ENCODE data around the gene PRODH. TPM values are rescaled to one million over a fixed set of nuclear protein-coding genes. Genes with fewer than 3 reads are reported as not detected.
"Not testable (repeated sequence)": the region's sequence is repeated elsewhere in the genome, so short reads cannot be mapped to it uniquely, and the experiment has no call there.

Gene PRODH, protein sequence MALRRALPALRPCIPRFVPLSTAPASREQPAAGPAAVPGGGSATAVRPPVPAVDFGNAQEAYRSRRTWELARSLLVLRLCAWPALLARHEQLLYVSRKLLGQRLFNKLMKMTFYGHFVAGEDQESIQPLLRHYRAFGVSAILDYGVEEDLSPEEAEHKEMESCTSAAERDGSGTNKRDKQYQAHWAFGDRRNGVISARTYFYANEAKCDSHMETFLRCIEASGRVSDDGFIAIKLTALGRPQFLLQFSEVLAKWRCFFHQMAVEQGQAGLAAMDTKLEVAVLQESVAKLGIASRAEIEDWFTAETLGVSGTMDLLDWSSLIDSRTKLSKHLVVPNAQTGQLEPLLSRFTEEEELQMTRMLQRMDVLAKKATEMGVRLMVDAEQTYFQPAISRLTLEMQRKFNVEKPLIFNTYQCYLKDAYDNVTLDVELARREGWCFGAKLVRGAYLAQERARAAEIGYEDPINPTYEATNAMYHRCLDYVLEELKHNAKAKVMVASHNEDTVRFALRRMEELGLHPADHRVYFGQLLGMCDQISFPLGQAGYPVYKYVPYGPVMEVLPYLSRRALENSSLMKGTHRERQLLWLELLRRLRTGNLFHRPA
- total RNA-seq (2014; rRNA removed; shearing (Covaris generic)): 0.45 and 0.55 TPM in 2 replicates
- polyA plus RNA-seq (2015; cell fraction: cytosol; rRNA removed): 0.40 and 0.90 TPM in 2 replicates
- polyA plus RNA-seq (2015; cell fraction: nucleus; rRNA removed): 4.3 and 12.1 TPM in 2 replicates

DNA sequence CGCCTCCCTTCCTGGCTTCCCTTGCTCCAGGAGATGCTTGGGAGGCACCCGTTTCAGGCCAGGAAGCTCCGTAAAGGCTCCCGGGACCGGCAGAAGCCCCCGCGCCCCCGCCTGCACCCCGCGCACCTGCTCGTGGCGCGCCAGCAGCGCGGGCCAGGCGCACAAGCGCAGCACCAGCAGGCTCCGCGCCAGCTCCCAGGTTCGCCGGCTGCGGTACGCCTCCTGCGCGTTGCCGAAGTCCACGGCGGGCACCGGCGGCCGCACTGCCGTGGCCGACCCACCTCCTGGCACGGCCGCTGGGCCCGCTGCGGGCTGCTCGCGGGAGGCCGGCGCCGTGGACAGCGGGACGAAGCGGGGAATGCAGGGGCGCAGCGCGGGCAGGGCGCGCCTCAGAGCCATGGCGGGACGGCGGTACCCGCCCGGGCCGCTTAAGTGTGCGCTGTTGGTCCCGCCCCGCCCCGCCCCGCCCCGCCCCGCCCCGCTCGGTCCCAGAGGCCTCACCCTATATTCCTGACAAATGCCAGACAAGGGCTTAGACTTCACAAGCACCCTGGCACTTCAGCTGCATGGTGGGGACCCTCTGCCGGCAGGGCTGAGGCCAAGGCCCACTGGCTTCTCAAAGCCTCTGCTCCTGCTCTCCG lies at the start of gene PRODH:
Gene PRODH, minus strand, starts transcription at position 405 of the 641 bp plus-strand sequence. Its CDS starts 6 bp downstream, at position 399.
- DNase-seq (ENCODE audit: low read depth, low spot score): no peak
- in situ Hi-C loops (cut with HindIII; ENCODE audit: low pct_unique_long_range_greater_than_20kb, low sequenced_read_pairs): no loop called here

DNA sequence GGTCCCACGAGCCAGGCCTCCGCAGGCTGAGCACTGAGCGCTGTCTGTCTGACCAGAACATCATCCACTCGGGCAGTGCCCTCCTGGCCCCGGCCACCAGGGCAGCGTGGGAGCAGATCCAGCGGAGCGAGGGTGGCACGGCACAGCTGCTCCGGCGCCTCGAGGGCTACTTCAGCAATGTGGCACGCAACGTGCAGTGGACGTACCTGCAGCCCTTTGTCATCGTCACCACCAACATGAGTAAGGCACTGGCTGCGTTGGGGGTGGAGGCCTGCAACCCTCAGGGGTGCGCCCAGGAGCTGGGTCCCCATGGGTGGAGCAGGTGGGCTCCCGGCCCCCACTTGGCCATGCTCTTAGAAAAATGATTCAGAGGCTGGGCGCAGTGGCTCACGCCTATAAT lies 49.7 kb upstream of the PRODH start:
- in situ Hi-C loops (cut with HindIII; ENCODE audit: low pct_unique_long_range_greater_than_20kb, low sequenced_read_pairs): no loop called here
- no peak for DNase-seq (ENCODE audit: low read depth, low spot score)

DNA sequence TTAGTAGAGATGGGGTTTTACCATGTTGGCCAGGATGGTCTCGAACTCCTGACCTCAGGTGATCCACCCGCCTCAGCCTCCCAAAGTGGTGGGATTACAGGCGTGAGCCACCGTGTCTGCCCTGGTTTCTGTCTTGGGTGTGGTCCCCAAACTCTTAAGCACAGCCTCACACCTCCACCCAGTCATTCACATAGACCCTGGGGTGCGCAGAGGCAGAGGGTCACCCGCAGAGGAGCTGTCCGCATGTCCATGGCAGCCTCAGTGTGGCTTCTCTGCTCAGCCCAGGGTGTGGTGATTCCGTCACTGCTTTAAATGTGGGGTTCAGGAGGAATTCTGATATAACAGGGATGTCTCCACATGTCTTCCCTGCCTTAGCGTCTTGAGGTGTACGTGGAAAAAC lies 48.5 kb upstream of the PRODH start:
- DNase-seq (ENCODE audit: low read depth, low spot score): no peak
- in situ Hi-C loops (cut with HindIII; ENCODE audit: low pct_unique_long_range_greater_than_20kb, low sequenced_read_pairs): no loop called here

DNA sequence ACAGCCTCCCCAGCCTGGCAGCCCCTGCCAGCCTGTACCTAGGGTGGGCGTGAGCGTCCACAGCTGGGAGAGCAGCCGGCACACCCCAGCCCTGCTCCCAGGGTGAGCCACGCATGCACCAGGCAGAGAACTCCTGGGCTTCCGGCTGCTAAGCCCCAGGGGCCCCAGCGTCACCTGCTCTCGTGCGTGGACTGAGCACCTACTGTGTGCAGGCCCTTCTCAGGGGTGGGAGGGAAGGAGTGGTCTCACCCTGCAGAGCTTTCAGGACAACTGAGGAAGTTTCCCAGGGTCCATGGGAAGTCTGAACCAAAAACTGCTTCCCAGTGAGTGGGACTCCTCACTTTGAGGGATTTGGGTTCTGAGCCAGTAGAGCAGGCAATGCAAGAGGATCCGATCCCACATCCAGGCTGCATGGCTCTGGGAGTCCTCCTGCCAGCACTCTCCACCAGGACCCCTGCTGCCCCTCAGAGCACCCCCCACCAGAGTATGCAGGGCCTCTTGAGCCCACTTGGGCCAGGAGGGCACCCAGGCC lies 47.1 kb upstream of the PRODH start:
- in situ Hi-C loops (cut with HindIII; ENCODE audit: low pct_unique_long_range_greater_than_20kb, low sequenced_read_pairs): no loop called here
- no peak for DNase-seq (ENCODE audit: low read depth, low spot score)

DNA sequence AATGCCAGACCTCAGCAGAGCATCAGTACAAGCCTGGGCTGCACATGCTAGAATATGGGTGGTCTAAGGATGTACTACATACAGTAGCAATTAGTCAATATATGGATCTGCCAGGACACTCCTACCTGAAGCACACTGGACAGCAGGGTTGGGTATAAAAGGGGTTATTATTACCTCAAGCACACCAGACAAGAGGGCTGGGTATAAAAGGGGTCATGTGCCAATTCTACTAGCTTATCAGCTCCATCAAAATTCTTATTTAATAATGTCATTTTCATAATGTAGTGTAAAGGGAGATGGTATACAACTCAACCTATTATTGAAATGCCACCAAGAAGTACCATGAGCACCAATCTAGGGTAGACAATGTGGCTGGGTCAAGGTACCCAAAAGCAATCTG lies 44.7 kb upstream of the PRODH start:
- DNase-seq (ENCODE audit: low read depth, low spot score): no peak
- in situ Hi-C loops (cut with HindIII; ENCODE audit: low pct_unique_long_range_greater_than_20kb, low sequenced_read_pairs): no loop called here

DNA sequence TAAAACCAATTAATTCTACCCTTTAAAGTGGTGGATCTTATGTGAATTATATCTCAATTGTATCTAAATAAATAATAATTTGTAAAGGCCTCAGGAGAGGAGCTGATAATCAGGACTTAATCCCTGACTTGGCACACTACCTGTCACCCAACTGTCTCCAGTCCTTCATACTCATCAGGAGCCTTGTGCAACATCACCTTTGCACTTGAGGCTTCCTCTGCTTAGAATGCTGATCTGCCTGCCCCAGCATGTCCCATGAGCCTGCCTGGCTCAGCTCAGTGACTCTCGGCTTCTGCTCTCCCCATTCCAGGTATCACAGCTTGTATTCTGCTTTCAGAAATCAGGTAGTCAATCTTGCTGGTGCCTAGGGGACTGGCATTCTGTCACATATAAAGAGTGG lies 43.9 kb upstream of the PRODH start:
- no peak for DNase-seq (ENCODE audit: low read depth, low spot score)
- in situ Hi-C loops (cut with HindIII; ENCODE audit: low pct_unique_long_range_greater_than_20kb, low sequenced_read_pairs): no loop called here

DNA sequence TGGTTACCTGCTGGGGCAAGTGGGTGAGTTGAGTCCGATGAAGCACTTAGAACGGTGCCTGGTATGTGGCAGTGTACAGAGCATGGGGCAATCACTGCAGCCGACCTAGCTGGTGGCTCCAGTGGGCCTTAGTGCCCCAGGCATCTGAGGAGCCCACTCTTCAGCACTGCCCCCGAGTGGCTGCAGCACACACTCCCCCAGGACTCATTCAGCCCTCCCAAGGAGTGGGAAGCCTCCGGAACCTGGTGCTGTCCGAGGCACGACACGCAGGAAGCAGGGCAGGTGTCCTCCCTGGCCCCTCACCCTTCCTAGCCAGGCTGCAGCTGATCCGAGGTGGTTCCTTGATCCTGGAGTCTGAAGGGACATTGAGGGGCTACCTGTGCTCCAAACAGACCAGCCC lies 42.4 kb upstream of the PRODH start:
- in situ Hi-C loops (cut with HindIII; ENCODE audit: low pct_unique_long_range_greater_than_20kb, low sequenced_read_pairs): no loop called here
- DNase-seq (ENCODE audit: low read depth, low spot score): no peak

DNA sequence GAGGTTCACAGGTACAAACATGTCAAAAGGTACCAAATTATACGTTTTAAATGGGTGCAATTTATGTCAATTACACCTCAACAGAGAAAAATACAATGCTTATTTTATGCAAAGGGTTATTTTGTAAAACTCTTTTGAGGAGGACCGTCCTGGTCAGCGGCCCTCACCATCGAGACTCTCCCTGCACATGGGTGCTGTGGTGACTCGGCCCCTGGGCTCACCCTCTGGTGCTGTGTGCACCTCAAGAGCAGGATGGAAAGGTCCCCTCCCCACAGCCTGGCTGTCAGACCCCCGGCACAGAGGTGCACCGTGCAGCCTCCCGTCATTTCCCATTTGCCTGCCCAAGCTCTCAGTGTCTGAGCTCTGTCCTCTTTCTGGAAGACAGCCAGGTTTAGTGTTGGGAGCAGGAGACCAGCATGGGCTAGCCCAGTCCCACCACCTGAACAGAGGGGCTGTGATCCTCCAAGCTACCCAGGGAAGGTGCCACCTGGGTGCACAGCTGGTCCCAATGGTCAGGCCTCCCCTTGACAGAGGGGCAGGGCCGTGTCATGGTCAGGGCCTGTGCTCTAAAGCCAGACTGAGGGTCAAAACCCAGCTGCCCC lies 41.8 kb upstream of the PRODH start:
- no peak for DNase-seq (ENCODE audit: low read depth, low spot score)
- in situ Hi-C loops (cut with HindIII; ENCODE audit: low pct_unique_long_range_greater_than_20kb, low sequenced_read_pairs): no loop called here

DNA sequence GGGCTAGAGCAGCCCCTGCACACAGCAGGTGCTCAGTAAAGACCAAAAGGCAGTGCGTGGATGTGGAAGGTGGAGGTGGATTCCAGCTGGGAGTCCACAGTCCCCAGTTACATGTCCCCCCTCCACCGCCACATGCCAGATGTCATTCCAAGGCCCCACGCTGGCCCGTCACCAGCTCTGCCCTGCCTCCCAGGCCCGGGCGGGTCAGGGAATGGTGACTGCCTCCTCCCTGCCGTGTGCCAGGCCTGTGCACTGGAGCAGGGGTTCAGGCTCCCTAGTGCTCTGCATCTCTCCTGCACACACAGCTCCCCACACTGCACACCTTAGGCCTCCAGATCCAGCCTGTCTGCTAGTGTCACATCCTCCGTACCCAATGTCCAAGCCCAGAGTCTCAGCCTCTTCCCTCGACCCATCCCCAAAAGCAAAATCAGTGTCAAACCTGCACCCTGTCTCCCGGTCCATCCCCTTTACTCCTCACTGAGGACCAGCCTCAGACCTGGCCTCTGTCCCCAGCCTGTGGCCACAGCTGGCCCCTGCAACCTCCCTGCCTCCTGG lies 40.2 kb upstream of the PRODH start:
- in situ Hi-C loops (cut with HindIII; ENCODE audit: low pct_unique_long_range_greater_than_20kb, low sequenced_read_pairs): no loop called here
- no peak for DNase-seq (ENCODE audit: low read depth, low spot score)

DNA sequence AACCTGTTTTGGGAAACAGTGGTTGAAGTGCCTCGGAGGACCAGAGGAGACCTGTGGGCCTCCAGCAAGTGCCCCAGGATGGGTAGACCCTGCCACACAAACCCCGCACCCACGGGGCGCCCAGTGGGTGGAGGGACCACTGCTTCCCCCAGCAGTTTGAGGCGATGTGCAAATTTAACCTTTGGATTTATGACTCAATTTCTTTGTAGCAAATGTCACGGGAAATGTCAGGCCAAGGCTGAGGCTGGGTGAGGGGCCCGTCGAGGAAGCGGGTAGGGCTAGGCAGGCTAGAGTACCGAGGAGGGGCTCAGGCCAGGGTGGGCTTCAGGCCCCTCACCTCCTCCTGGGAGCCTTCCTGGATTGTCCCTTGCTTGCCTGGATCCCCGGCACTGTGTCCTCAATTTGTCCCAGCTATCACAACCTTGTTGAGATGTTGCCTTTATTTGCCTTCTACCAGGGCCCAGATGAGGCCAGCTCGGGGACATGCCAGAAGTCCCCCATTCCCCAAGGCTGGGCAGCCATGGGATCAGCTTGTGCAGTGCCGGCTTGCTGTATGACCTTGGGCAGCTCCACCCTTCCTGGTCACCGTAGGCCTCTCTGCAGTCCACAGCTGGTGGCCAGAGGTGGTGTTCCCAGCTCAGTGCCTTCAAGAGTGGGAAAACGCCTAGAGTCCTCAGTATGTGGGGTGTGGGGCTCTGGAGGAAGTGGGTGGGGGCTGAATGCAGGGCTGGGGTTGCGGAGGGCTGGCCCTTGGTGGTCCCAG lies 39.5 kb upstream of the PRODH start:
- in situ Hi-C loops (cut with HindIII; ENCODE audit: low pct_unique_long_range_greater_than_20kb, low sequenced_read_pairs): no loop called here
- DNase-seq (ENCODE audit: low read depth, low spot score): no peak

DNA sequence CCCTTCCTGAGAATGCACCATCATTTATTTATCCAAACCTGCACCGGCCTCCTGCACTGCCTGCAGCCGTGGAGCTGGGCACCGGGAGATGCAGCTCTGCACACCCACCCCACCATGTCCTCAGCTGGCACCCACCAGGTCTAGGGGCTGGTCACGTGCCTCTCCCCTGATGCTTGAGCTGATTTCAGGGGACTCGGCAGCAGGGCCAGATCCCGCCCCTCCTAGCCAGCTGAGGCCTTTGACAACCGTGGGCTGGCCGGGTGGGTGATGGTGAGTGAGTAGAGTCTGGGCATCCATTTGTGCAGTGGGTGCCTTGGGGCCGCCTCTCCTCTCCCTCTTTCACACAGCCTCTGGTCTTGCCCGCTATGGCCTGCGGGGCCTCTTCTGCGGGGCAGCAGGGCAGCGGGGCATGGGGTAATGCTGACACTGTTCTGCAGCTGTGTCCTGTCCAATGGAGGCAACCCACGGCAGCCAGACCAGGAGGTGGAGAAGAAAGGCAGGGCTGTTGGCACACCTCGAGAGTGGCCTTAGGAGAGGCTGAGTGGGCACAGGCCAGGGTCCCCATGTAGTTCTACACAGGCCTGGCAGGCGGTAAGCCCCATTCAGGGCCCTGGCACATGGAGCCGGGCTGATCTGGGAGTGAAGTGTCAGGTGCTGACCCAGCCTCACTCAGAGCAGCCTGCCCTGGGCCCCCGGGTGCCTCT lies 38.5 kb upstream of the PRODH start:
- DNase-seq (ENCODE audit: low read depth, low spot score): no peak
- in situ Hi-C loops (cut with HindIII; ENCODE audit: low pct_unique_long_range_greater_than_20kb, low sequenced_read_pairs): no loop called here

DNA sequence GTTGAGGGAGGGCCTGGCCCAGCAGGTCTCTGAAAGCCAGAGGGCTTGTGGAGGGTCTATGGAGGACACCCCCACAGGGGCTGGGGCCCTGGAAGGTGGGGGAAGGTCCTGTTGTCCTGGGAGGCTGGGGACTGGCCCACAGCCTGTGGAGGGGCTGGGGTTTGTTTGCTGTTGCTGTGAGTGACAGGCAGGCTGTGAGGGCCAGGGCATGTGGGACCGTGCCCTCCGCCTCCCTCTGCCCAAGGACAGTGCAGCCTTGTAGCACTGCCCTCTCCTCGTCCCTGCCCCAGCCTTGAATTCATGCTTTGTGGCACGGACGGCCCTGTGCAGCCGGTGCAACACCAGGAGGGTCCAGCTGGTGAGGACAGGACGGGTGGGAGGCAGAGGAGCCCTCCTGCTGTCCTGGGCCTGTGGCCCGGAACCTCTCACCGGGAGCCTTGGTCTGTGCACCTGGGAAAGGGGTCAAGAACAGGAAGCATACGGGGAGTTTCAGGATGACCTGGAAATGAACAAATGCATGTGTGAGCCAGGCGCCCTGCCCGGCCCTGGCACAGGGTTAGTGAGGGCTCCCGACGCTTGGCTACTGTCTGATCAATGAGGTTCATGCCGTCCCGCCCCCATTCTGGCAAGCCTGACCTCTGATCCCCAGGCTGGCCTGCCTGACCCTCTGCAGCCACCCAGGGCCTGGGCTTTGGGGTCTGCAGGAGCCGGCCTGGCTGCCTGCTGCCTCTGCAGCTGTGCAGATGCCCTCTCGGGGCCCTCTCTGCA lies 37.4 kb upstream of the PRODH start:
- in situ Hi-C loops (cut with HindIII; ENCODE audit: low pct_unique_long_range_greater_than_20kb, low sequenced_read_pairs): no loop called here

DNA sequence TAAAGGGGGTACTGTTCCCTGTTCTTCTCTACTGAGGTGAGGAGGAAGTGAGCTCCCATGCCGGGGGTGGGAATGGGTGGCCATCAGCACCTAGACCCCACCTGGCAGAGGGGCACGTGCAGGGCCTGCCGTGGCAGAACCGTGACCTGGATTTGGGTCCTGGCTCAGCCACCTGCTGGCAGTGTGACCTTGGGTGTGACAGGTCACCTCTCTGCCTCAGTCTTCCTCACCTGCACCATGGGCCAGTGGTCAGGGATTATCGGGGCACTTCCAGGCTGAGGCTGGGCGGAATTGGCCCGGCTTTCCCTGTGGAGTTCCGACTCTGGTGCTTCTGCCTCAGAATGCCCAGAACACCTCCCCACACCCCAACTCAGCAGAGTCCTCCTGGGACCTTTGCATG lies 36.5 kb upstream of the PRODH start:
- DNase-seq (ENCODE audit: low read depth, low spot score); in situ Hi-C loops (cut with HindIII; ENCODE audit: low pct_unique_long_range_greater_than_20kb, low sequenced_read_pairs): not testable (repeated sequence)

More for the DNA sequence above, 37.4 kb upstream of the PRODH start:
- no peak for DNase-seq (ENCODE audit: low read depth, low spot score)

DNA sequence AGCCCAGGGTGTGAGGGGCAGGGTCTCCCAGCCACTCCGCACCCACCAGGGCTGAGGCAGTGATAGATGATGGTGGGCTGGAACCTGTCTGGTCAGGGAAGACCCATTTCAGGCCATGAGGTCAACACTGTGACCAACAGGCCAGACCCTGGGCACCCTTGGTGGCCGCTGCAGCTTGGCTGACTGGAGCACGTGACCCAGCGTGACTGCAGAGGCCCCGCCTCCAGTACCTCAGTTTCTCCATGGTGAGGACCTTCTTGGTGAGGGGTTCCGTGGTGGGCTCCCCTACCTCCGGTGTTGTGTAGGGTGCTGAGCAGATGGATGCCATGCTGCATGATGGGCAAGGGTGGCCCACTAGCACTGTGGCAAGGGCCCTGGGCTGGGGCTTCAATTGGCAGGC lies 35.9 kb upstream of the PRODH start:
- DNase-seq (ENCODE audit: low read depth, low spot score); in situ Hi-C loops (cut with HindIII; ENCODE audit: low pct_unique_long_range_greater_than_20kb, low sequenced_read_pairs): not testable (repeated sequence)

DNA sequence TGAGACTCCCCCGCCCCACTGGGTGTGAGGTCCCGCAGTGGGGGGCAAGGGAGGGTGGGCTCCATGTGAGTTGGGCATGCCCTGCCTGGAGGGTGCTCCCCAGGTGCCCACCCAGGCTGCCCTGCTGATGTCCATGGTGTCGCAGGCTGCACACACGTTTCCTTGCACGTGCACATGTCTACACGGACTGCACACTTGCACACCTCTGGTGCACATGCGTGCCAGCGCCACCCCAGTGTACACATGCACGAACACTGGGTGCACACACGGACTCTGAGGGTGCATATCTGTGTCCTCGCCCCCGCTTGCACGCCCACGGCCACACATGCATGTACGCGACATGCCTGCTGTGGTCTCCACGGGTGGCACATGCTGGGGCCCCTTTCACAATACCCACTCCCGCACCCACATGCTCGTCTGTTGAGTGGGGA lies 35.2 kb upstream of the PRODH start:
- in situ Hi-C loops (cut with HindIII; ENCODE audit: low pct_unique_long_range_greater_than_20kb, low sequenced_read_pairs): no loop called here
- DNase-seq (ENCODE audit: low read depth, low spot score): no peak

DNA sequence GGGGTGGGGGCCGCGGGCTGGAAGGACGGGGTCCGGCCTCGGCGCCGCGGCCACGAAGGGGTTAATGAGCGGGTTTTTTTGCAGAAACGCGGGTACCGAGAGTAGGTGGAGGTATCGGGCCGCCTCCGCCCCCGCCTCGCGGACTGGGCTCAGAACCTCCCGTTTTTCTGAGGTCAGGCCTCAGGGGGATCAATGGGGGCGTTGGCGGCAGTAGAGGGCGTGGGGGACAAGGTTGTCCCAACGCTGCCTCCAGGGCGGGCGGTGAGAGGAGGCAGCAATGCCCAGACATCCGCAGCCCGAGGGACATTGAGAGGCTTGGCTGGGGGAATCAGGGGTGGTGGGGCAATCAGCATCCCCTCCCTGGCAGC lies 34.8 kb upstream of the PRODH start:
- in situ Hi-C loops (cut with HindIII; ENCODE audit: low pct_unique_long_range_greater_than_20kb, low sequenced_read_pairs): no loop called here
- DNase-seq (ENCODE audit: low read depth, low spot score): no peak
